Measurements from ENCODE around the gene ASS1. TPM values are rescaled to one million over a fixed set of nuclear protein-coding genes. Genes with fewer than 3 reads are reported as not detected.

ASS1 gene
- total and polyA plus RNA-seq, 2 of the 13 experiments (the other 11 are each of a cell fraction or from before 2014, with no cell fraction given), result 77.6 to 122 TPM

GRCh38 chr9:130499804-130500263, 55.1 kb downstream of the ASS1 start (continued):
- TF ChIP-seq MAFG (CRISPR knock-in tag; IDR thresholded peaks at IDR 0.05) (no peak), KDM1A (CRISPR knock-in tag; IDR thresholded peaks at IDR 0.05) (no peak), RFX1 (IDR thresholded peaks at IDR 0.05) (no peak), ZNF549 (CRISPR knock-in tag; IDR thresholded peaks at IDR 0.05) (no peak), ZNF503 (CRISPR knock-in tag; IDR thresholded peaks at IDR 0.05) (no peak), PCBP1 (IDR thresholded peaks at IDR 0.05; ENCODE audit: borderline replicate concordance, low read depth, low read length) (no peak), TBP (CRISPR knock-in tag; IDR thresholded peaks at IDR 0.05) (no peak), ZC3H13 (CRISPR knock-in tag; IDR thresholded peaks at IDR 0.05) (no peak), CHD4 (IDR thresholded peaks at IDR 0.05; ENCODE audit: borderline replicate concordance, low read length) (no peak), MBNL3 (CRISPR knock-in tag; conservative IDR thresholded peaks at IDR 0.05) (no peak), ZNF567 (CRISPR knock-in tag; IDR thresholded peaks at IDR 0.05; ENCODE audit: borderline replicate concordance) (no peak), ZNF550 (CRISPR knock-in tag; IDR thresholded peaks at IDR 0.05; ENCODE audit: borderline replicate concordance) (no peak), ZNF644 (CRISPR knock-in tag; IDR thresholded peaks at IDR 0.05; ENCODE audit: low read depth) (peak; percentile 72; the same call in 1 of the 2 replicates), NPAS2 (CRISPR knock-in tag; IDR thresholded peaks at IDR 0.05; ENCODE audit: borderline replicate concordance) (no peak), ZFP1 (CRISPR knock-in tag; IDR thresholded peaks at IDR 0.05) (peak; percentile 94; the same call in 1 of the 2 replicates), CREB1 (IDR thresholded peaks at IDR 0.05) (peak; percentile 91), CREB1 (CRISPR knock-in tag; IDR thresholded peaks at IDR 0.05) (peak; percentile 82), ZBTB39 (CRISPR knock-in tag; IDR thresholded peaks at IDR 0.05) (0 out of 2 replicates have a peak, but pooled peaks have one; percentile 16), ZNF275 (CRISPR knock-in tag; IDR thresholded peaks at IDR 0.05; ENCODE audit: borderline replicate concordance) (no peak), ELK4 (CRISPR knock-in tag; IDR thresholded peaks at IDR 0.05; ENCODE audit: borderline replicate concordance) (no peak), POGZ (CRISPR knock-in tag; IDR thresholded peaks at IDR 0.05) (no peak), ERF (CRISPR knock-in tag; IDR thresholded peaks at IDR 0.05) (no peak; the same call in 1 of the 2 replicates), SOX6 (IDR thresholded peaks at IDR 0.05) (no peak), SOX6 (CRISPR knock-in tag; IDR thresholded peaks at IDR 0.05) (0 out of 2 replicates have a peak, but pooled peaks have one; percentile 26)

Data from HepG2 (cell line).